PC-3 (cell line): ENCODE data around the gene FAM117B. TPM values are rescaled to one million over a fixed set of nuclear protein-coding genes. Genes with fewer than 3 reads are reported as not detected.

Experiments used
- ATAC-seq: fragments of 200-7000 bp; cut with Tn5 transposase; 2 replicates; pipeline ENCODE4 v1.9.1; 2020; ENCODE audit warnings: mild to moderate bottlenecking, moderate library complexity
- BruUV-seq: library from RNA; stranded (reverse); fragments of 400-500 nt; replicated peaks from 2 replicates; lab custom pipeline; 2021; lab: Mats Ljungman, UMichigan
- CTCF ChIA-PET: fragments of 300-600 bp; sonication (Branson Sonifier 250); formaldehyde crosslinking; loops from one replicate; lab custom pipeline; 2022; ENCODE audit warnings: antibody characterized with exemption; lab: Charles Lee
- POLR2A ChIA-PET: fragments of 300-600 bp; sonication (Branson Sonifier 250); formaldehyde crosslinking; loops from one replicate; lab custom pipeline; 2022; ENCODE audit warnings: antibody characterized with exemption; ENCODE audit not compliant: unreplicated experiment; lab: Charles Lee
- DNase-seq: peaks from one replicate; pipeline ENCODE4 v3.0.0-alpha.2; 2015
- H2AFZ ChIP-seq: fragments of 300-600 bp; sonication (generic); 2 replicates; pipeline ENCODE4 v1.6.0; 2016; ENCODE audit warnings: antibody characterized with exemption, low read length
- H3F3A ChIP-seq: fragments of 300-600 bp; sonication (generic); one replicate; pipeline ENCODE4 v1.6.0; 2017; ENCODE audit warnings: antibody characterized with exemption, low read length, control low read depth, mild to moderate bottlenecking; ENCODE audit not compliant: unreplicated experiment
- H3K27ac ChIP-seq: fragments of 300-600 bp; sonication (generic); 2 replicates; pipeline ENCODE4 v1.5.1; 2016; ENCODE audit warnings: mild to moderate bottlenecking, low read length
- H3K27me3 ChIP-seq: fragments of 300-600 bp; sonication (generic); 2 replicates; pipeline ENCODE4 v1.6.1; 2016; ENCODE audit warnings: low read length, mixed read lengths
- H3K36me3 ChIP-seq: fragments of 300-600 bp; sonication (generic); 2 replicates; pipeline ENCODE4 v1.6.1; 2016; ENCODE audit warnings: low read depth, mixed run types, low read length, mixed read lengths
- H3K4me1 ChIP-seq: fragments of 300-600 bp; sonication (generic); 2 replicates; pipeline ENCODE4 v1.5.1; 2016; ENCODE audit warnings: low read length; ENCODE audit not compliant: insufficient read depth
- H3K4me2 ChIP-seq: fragments of 300-600 bp; sonication (generic); 2 replicates; pipeline ENCODE4 v1.6.0; 2016; ENCODE audit warnings: low read length
- H3K4me3 ChIP-seq: fragments of 300-600 bp; sonication (generic); 2 replicates; pipeline ENCODE4 v1.5.1; 2016; ENCODE audit warnings: mild to moderate bottlenecking, low read length, mixed read lengths
- H3K79me2 ChIP-seq: fragments of 300-600 bp; sonication (generic); 2 replicates; pipeline ENCODE4 v1.6.1; 2017; ENCODE audit warnings: low read length, mixed read lengths
- H3K9ac ChIP-seq: fragments of 300-600 bp; sonication (generic); 2 replicates; pipeline ENCODE4 v1.6.0; 2016; ENCODE audit warnings: mild to moderate bottlenecking, low read length
- H3K9me2 ChIP-seq: fragments of 300-600 bp; sonication (generic); replicated peaks from 2 replicates; pipeline ENCODE4 v1.6.1; 2016; ENCODE audit warnings: mixed run types, low read length, mixed read lengths
- H3K9me3 ChIP-seq: fragments of 300-600 bp; sonication (generic); 2 replicates; pipeline ENCODE4 v1.6.1; 2016; ENCODE audit warnings: low read length, mixed read lengths
- H4K20me1 ChIP-seq: fragments of 300-600 bp; sonication (generic); 2 replicates; pipeline ENCODE4 v1.6.1; 2016; ENCODE audit warnings: low read length, mixed read lengths
- EZH2 ChIP-seq: fragments of 300-600 bp; sonication (generic); IDR thresholded peaks from one replicate; pipeline ENCODE4 v1.6.1; 2017; ENCODE audit warnings: antibody characterized with exemption, mild to moderate bottlenecking, low read length; ENCODE audit not compliant: unreplicated experiment
- EZH2phosphoT487 ChIP-seq: fragments of 300-600 bp; sonication (generic); IDR thresholded peaks from 2 replicates; pipeline ENCODE4 v1.6.1; 2018; ENCODE audit warnings: mild to moderate bottlenecking, antibody characterized with exemption, low read length, borderline replicate concordance
- intact Hi-C: fragments of 100-400 bp; cut with micrococcal nuclease; formaldehyde crosslinking; loops from 2 replicates; pipeline ENCODE4 v1.9.0; 2023
- total RNA-seq: library from RNA; depleted of rRNA; stranded (reverse); fragments of >200 nt; gene quantifications from 2 replicates; pipeline ENCODE4 v1.2.3, GENCODE V29; 2014
- TF ChIP-seq, protein P1 (sequence below): fragments of 300-600 bp; sonication (generic); conservative IDR thresholded peaks from 2 replicates; pipeline ENCODE4 v1.5.1; 2017; ENCODE audit warnings: antibody characterized with exemption, low read depth, mild to moderate bottlenecking, low read length

The FAM117B gene
- total RNA-seq, 1 experiment from 2014 or later: 2.2 TPM

DNA sequence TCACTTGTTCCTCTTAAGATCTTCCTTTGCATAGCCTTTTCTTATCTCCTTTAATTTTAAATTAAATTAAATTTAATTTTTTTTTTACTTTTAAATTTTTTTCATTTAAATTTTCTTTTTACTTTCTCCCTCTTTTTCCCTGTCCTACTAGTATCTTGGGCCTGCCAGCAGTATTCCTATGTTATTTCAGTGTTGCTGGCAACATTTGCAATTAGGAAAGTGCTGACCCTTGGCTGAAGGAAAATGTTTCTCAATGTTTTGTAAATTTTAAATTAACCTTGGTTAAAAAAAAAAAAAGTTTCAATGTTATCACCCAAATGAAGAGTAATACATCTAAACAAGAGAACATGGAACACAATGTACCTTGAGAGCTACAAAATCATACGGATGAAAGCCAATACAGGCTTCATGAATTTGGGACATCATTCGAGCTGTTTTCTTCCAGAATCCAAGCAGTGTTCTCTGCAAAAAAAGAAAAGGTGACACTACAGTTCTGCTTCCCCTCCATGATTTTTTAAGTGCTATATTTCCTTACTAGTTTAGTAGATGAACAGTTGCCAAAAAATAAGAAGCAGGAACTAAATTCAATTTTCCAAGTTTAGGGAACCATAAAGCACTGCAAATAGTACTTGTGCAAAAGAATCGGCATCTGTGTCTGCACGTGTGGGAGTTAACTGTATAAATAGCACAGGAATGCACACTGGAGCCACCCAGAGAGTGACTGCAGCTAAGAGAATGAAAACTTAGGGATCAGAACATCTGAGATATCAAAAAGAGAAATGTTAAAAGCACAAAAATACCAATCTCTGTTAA, 181.0 kb downstream of the FAM117B start:
- Histone ChIP-seq H3K9ac (no peak overlapping the region), H3K4me1 (0 out of 2 replicates have a peak, but pooled peaks cover 3% of the 10 kb centered on the region), H3K27me3 (no peaks in the 10 kb centered on the region), H4K20me1 (no peaks in the 10 kb centered on the region), H3K9me3 (no peaks in the 10 kb centered on the region), H3K36me3 (no peaks in the 10 kb centered on the region), H3K4me2 (no peak overlapping the region), H3F3A (no peaks in the 10 kb centered on the region), H3K79me2 (no peaks in the 10 kb centered on the region), H3K4me3 (no peak overlapping the region), H3K9me2 (no peaks in the 10 kb centered on the region), H3K27ac (no peak overlapping the region), H2AFZ (no peak overlapping the region)
- CTCF ChIA-PET: no interaction called here
- TF ChIP-seq EZH2 (no peak), EZH2phosphoT487 (no peak)
- TF ChIP-seq, protein P1, sequence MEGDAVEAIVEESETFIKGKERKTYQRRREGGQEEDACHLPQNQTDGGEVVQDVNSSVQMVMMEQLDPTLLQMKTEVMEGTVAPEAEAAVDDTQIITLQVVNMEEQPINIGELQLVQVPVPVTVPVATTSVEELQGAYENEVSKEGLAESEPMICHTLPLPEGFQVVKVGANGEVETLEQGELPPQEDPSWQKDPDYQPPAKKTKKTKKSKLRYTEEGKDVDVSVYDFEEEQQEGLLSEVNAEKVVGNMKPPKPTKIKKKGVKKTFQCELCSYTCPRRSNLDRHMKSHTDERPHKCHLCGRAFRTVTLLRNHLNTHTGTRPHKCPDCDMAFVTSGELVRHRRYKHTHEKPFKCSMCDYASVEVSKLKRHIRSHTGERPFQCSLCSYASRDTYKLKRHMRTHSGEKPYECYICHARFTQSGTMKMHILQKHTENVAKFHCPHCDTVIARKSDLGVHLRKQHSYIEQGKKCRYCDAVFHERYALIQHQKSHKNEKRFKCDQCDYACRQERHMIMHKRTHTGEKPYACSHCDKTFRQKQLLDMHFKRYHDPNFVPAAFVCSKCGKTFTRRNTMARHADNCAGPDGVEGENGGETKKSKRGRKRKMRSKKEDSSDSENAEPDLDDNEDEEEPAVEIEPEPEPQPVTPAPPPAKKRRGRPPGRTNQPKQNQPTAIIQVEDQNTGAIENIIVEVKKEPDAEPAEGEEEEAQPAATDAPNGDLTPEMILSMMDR: no peak
- no TSS peak for BruUV-seq
- POLR2A ChIA-PET: no interaction called here
- no peak for DNase-seq
- ATAC-seq: no peak
- intact Hi-C loops: no loop called here

DNA sequence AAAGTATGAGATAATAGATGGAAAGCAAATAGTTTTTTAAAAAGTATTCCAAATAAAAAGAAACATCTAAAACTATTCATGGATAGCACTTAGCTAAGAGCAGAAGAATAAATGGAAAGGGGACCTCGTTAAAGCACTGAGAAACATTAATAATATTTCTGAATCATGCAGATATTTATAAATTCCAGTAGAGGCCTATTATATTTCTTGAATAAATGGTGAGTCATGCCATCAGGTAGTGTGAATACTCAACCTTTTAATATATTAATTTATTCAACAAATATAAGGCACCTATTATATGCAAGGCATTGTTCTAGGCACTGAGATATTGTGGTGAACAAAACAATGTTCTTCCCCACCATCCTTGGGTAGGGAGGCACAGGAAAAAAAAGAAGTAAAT, 183.0 kb downstream of the FAM117B start:
- Histone ChIP-seq H3K4me3 (no peak overlapping the region), H3F3A (no peaks in the 10 kb centered on the region), H4K20me1 (no peaks in the 10 kb centered on the region), H2AFZ (no peak overlapping the region), H3K4me1 (peaks cover 3% of the 10 kb centered on the region; the same call in 1 of the 2 replicates), H3K9ac (no peak overlapping the region), H3K9me3 (no peaks in the 10 kb centered on the region), H3K27ac (no peak overlapping the region), H3K4me2 (no peak overlapping the region), H3K27me3 (no peaks in the 10 kb centered on the region), H3K9me2 (no peaks in the 10 kb centered on the region), H3K36me3 (no peaks in the 10 kb centered on the region), H3K79me2 (no peaks in the 10 kb centered on the region)
- BruUV-seq: no TSS peak
- CTCF ChIA-PET: no interaction called here
- no peak for TF ChIP-seq EZH2
- TF ChIP-seq, protein P1: no peak
- no peak for TF ChIP-seq EZH2phosphoT487
- DNase-seq (peak; percentile 15), ATAC-seq (peak; percentile 68)
- POLR2A ChIA-PET: no interaction called here
- intact Hi-C loops: no loop called here

DNA sequence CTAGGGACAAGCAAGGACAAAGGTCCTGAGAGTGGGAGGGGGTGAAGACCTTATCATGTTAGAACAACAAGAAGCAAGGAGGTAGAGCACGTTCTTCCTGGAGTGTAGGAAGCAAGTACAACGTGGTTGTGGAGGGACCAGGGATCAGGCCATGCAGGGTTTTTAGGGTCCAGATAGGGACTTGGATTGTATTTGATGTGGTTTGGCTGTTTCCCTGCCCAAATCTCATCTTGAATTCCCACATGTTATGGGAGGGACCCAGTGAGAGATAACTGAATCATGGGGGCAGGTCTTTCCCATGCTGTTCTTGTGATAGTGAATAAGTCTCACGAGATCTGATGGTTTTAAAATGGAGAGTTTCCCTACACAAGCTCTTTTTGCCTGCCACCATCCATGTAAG, 183.6 kb downstream of the FAM117B start:
- H3F3A ChIP-seq: no peaks in the 10 kb centered on the region
- no peak for TF ChIP-seq EZH2
- TF ChIP-seq, protein P1: no peak
- no peak for TF ChIP-seq EZH2phosphoT487
- ChIA-PET CTCF (no interaction called here), POLR2A (no interaction called here)
- no peaks in the 10 kb centered on the region for H3K27me3 ChIP-seq
- H3K4me1 ChIP-seq: peaks cover 3% of the 10 kb centered on the region; the same call in 1 of the 2 replicates
- H3K79me2 ChIP-seq: no peaks in the 10 kb centered on the region
- no peaks in the 10 kb centered on the region for H4K20me1 ChIP-seq
- DNase-seq (no peak), ATAC-seq (no peak)
- H3K9me2 ChIP-seq: no peaks in the 10 kb centered on the region
- no peak overlapping the region for H3K27ac ChIP-seq
- no TSS peak for BruUV-seq
- no peak overlapping the region for H3K4me2 ChIP-seq
- no peak overlapping the region for H3K4me3 ChIP-seq
- intact Hi-C loops: no loop called here
- no peak overlapping the region for H3K9ac ChIP-seq
- H3K36me3 ChIP-seq: no peaks in the 10 kb centered on the region
- no peak overlapping the region for H2AFZ ChIP-seq
- no peaks in the 10 kb centered on the region for H3K9me3 ChIP-seq
